B cell (primary cell): ENCODE data around the gene TBC1D22A. TPM values are rescaled to one million over a fixed set of nuclear protein-coding genes. Genes with fewer than 3 reads are reported as not detected.

ENCODE experiments used
- ATAC-seq: fragments of 200-7000 bp; cut with Tn5 transposase; one replicate; pipeline ENCODE4 v1.10.0; 2021; ENCODE audit warnings: low read depth, mild to moderate bottlenecking, moderate number of reproducible peaks, moderate library complexity
- CTCF ChIA-PET: fragments of 350-600 bp; sonication (Branson Sonifier 250); formaldehyde crosslinking; loops from one replicate; lab custom pipeline; 2021; ENCODE audit warnings: antibody characterized with exemption, inconsistent platforms; lab: Charles Lee
- POLR2A ChIA-PET: fragments of 350-600 bp; sonication (Branson Sonifier 250); formaldehyde crosslinking; loops from one replicate; lab custom pipeline; 2021; ENCODE audit warnings: antibody characterized with exemption; lab: Charles Lee
- DNase-seq: peaks from one replicate; pipeline ENCODE4 v3.0.0; 2013
- H2AFZ ChIP-seq: 2 replicates; pipeline ENCODE4 v1.6.1; 2012; ENCODE audit warnings: mild to moderate bottlenecking, low read depth, low read length; ENCODE audit not compliant: insufficient read depth, poor library complexity, severe bottlenecking
- H3K27ac ChIP-seq, 2 donors: 1 replicate in 1 of 2; 2 replicates in 1 of 2; pipeline ENCODE4 v1.5.1; 2012 to 2013; ENCODE audit warnings: low read length in 2 of 2, mild to moderate bottlenecking in 2 of 2, moderate library complexity in 1 of 2
- H3K27me3 ChIP-seq, 4 experiments: fragments of 200-600 bp in 1 of 4; sonication (generic) in 1 of 4; replicated peaks in 1 of 4; 1 replicate in 2 of 4; 2 replicates in 2 of 4; pipeline versions ENCODE4 v1.6.1 to v1.7.0; 2013 to 2016; ENCODE audit warnings: low read length in 3 of 4, mild to moderate bottlenecking in 2 of 4, mixed read lengths in 1 of 4, moderate library complexity in 1 of 4; ENCODE audit not compliant: insufficient read depth in 4 of 4, control insufficient read depth in 3 of 4; ENCODE audit errors: control extremely low read depth in 1 of 4
- H3K36me3 ChIP-seq, 2 experiments: replicated peaks in 1 of 2; 1 replicate in 1 of 2; 2 replicates in 1 of 2; pipeline versions ENCODE4 v1.6.1 to v1.7.1; 2013; ENCODE audit warnings: low read length in 1 of 2; ENCODE audit not compliant: insufficient read depth in 2 of 2, control insufficient read depth in 1 of 2; ENCODE audit errors: control extremely low read depth in 1 of 2, extremely low read depth in 1 of 2
- H3K4me1 ChIP-seq, 2 donors: fragments of 200-600 bp in 1 of 2; sonication (generic) in 1 of 2; 1 replicate in 1 of 2; 2 replicates in 1 of 2; pipeline versions ENCODE4 v1.5.1 to v1.6.1; 2013 to 2017; ENCODE audit warnings: low read length in 2 of 2; ENCODE audit not compliant: control insufficient read depth in 2 of 2, insufficient read depth in 2 of 2
- H3K4me2 ChIP-seq: replicated peaks from 2 replicates; pipeline ENCODE3; 2012; ENCODE audit warnings: mild to moderate bottlenecking, low read depth, low read length; ENCODE audit not compliant: poor library complexity, severe bottlenecking
- H3K4me3 ChIP-seq, 5 experiments: fragments of 200-600 bp in 1 of 5; sonication (generic) in 1 of 5; 1 replicate in 3 of 5; 2 replicates in 2 of 5; pipeline versions ENCODE4 v1.5.1 to v1.7.0; 2011 to 2016; ENCODE audit warnings: low read length in 4 of 5, mild to moderate bottlenecking in 4 of 5, low read depth in 2 of 5, control low read depth in 1 of 5, moderate library complexity in 1 of 5; ENCODE audit not compliant: insufficient read depth in 1 of 5; ENCODE audit errors: control extremely low read depth in 1 of 5, extremely low read depth in 1 of 5
- H3K79me2 ChIP-seq: fragments of 200-600 bp; sonication (generic); one replicate; pipeline ENCODE4 v1.6.0; 2016; ENCODE audit warnings: low read length; ENCODE audit not compliant: control insufficient read depth, insufficient read depth
- H3K9ac ChIP-seq: fragments of 200-600 bp; sonication (generic); 2 replicates; pipeline ENCODE4 v1.6.1; 2017; ENCODE audit warnings: mild to moderate bottlenecking, low read length, moderate library complexity
- H3K9me3 ChIP-seq, 3 donors: one replicate each; pipeline versions ENCODE4 v1.6.1 to v1.7.1; 2013; ENCODE audit warnings: low read length in 2 of 3; ENCODE audit not compliant: control insufficient read depth in 2 of 3, insufficient read depth in 1 of 3; ENCODE audit errors: control extremely low read depth in 1 of 3
- H4K20me1 ChIP-seq: 2 replicates; pipeline ENCODE4 v1.6.0; 2012; ENCODE audit warnings: mild to moderate bottlenecking, low read length; ENCODE audit not compliant: insufficient read depth, control insufficient read depth, poor library complexity, severe bottlenecking
- H3K27ac Mint-ChIP-seq: one replicate; pipeline ENCODE4 v1.8.0; 2021; ENCODE audit warnings: mixed read lengths
- H3K27me3 Mint-ChIP-seq: one replicate; pipeline ENCODE4 v1.8.0; 2021; ENCODE audit warnings: mixed read lengths
- H3K4me1 Mint-ChIP-seq: one replicate; pipeline ENCODE4 v1.8.0; 2021; ENCODE audit warnings: mixed read lengths
- H3K4me3 Mint-ChIP-seq: one replicate; pipeline ENCODE4 v1.8.0; 2021; ENCODE audit warnings: mixed read lengths
- H3K9me3 Mint-ChIP-seq: one replicate; pipeline ENCODE4 v1.8.0; 2022; ENCODE audit warnings: mixed read lengths; ENCODE audit not compliant: insufficient read depth
- EZH2 ChIP-seq: IDR thresholded peaks from 2 replicates; pipeline ENCODE4 v1.6.1; 2012; ENCODE audit warnings: borderline replicate concordance, low read depth, mild to moderate bottlenecking, moderate library complexity, low read length; ENCODE audit not compliant: insufficient read depth, poor library complexity, severe bottlenecking
- WGBS: methylation state at CpG from one replicate; pipeline ENCODE4 v1.1.5; 2013; ENCODE audit warnings: missing lambda C conversion rate; ENCODE audit not compliant: insufficient coverage; 5-methylcytosine and 5-hydroxymethylcytosine counted together
- intact Hi-C: fragments of 100-400 bp; cut with micrococcal nuclease; formaldehyde crosslinking; loops from one replicate; pipeline ENCODE4 v1.10.0; 2022
- polyA plus RNA-seq: library from polyadenylated mRNA; depleted of rRNA; stranded (reverse); fragments of >200 nt; gene quantifications from 2 replicates; pipeline ENCODE4 v1.2.3, GENCODE V29; 2012
- total RNA-seq, 2 donors: library from RNA; stranded (reverse); fragments of 120-200 nt in 1 of 2; gene quantifications; 1 replicate in 1 of 2; 2 replicates in 1 of 2; pipeline versions ENCODE4 v1.2.3 to v1.2.4, GENCODE V29; 2013 to 2022
- TF ChIP-seq, protein P1 (sequence below): fragments of 200-600 bp; IDR thresholded peaks from one replicate; pipeline ENCODE4 v1.8.0; 2022; ENCODE audit warnings: antibody characterized with exemption, mild to moderate bottlenecking

TBC1D22A gene
- total and polyA plus RNA-seq, 2 donors (not counting 1 experiment from before 2014, with no cell fraction given), result 73.8 to 128 TPM

DNA sequence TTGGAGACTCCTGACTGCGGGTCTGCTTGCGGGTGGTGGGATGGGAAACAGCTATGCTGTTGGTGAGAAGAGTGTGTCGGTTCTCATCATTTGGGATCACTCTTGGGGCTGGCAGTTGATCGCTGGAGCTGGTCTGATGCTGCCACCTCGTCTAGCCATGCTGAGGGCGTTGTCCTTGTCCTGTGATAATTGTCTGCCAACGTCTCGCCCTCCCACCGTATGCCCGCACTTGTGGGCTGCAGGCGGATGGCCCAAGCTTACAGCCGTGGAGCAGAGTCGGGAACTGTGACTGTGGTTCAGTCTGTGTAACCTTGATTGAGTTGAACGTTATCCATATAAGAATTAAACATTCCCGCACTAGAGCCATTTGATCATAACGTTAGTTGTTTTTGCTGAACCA, 204.4 kb downstream of the TBC1D22A start:
- H3K4me3 ChIP-seq, result no peak overlapping the region
- H3K4me2 ChIP-seq, result no peak overlapping the region
- H3K27ac ChIP-seq, result no peak overlapping the region
- TF ChIP-seq, protein P1, sequence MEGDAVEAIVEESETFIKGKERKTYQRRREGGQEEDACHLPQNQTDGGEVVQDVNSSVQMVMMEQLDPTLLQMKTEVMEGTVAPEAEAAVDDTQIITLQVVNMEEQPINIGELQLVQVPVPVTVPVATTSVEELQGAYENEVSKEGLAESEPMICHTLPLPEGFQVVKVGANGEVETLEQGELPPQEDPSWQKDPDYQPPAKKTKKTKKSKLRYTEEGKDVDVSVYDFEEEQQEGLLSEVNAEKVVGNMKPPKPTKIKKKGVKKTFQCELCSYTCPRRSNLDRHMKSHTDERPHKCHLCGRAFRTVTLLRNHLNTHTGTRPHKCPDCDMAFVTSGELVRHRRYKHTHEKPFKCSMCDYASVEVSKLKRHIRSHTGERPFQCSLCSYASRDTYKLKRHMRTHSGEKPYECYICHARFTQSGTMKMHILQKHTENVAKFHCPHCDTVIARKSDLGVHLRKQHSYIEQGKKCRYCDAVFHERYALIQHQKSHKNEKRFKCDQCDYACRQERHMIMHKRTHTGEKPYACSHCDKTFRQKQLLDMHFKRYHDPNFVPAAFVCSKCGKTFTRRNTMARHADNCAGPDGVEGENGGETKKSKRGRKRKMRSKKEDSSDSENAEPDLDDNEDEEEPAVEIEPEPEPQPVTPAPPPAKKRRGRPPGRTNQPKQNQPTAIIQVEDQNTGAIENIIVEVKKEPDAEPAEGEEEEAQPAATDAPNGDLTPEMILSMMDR, result no peak
- TF ChIP-seq EZH2, result no peak
- Mint-ChIP-seq H3K27me3 (no peaks in the 10 kb centered on the region), H3K27ac (no peak overlapping the region), H3K4me1 (peaks cover 39% of the 10 kb centered on the region), H3K9me3 (no peaks in the 10 kb centered on the region), H3K4me3 (no peak overlapping the region)
- ChIA-PET POLR2A (no interaction called here), CTCF (interaction anchor here (1.2 kb wide), 1 partner anchor 208 kb away, joined by 3 read pairs; no protein-coding TSS in a partner anchor)
- H3K27me3 ChIP-seq, result no peaks in the 10 kb centered on the region
- intact Hi-C loops, result no loop called here
- DNase-seq, result no peak
- H3K9ac ChIP-seq, result no peak overlapping the region
- H2AFZ ChIP-seq, result no peak overlapping the region
- H3K9me3 ChIP-seq, result no peaks in the 10 kb centered on the region
- no peak for ATAC-seq
- peaks cover 86% of the 10 kb centered on the region for H3K79me2 ChIP-seq
- H3K36me3 ChIP-seq, result peaks cover 0 to 29% of the 10 kb centered on the region in 2 experiments
- peaks cover 29 to 34% of the 10 kb centered on the region in 2 donors for H3K4me1 ChIP-seq
- WGBS, result 97% methylated on average over 14 of the region's 16 CpGs
- H4K20me1 ChIP-seq, result peaks cover 91% of the 10 kb centered on the region

DNA sequence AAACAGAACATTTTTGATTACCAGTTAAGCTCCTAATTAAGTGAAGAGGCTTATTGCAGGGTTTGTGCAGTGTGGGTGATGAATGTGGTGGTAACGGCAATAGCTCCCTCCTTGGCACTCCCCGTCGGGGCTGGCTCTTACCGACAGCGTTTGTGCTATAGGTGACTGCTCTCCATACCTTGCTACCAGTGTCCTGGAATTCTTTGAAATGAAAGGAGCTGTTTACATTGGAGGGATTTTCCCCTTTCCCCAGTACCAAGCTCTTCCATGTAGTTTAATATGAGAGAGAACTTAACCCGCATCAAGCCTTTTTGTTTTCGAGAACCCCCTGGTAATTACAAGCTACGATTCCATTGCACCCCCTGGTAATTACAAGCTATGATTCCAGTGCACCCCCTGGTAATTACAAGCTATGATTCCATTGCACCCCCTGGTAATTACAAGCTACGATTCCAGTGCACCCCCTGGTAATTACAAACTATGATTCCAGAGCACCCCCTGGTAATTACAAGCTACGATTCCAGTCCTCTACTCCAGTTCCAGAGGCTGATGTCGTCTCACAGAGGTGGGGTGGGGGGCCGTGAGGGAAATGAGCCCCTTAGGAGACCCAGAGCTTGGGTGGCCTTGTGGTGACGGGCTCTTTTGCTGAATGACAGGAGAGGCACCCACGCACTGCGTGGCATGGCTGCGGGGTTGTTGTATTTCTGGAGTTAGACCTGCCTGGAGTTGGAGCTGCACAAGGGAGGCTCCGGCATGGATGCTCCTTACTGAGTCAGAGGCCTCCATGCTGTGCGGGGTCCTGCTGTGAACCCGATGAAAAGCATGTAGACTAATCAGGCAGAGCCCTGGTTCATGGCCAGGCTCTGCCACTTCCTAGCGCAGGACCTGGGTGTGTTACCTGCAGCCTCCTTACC, 205.3 kb downstream of the TBC1D22A start:
- Histone ChIP-seq H3K4me1 (peaks cover 29 to 37% of the 10 kb centered on the region in 2 donors), H3K9ac (no peak overlapping the region), H4K20me1 (peaks cover 98% of the 10 kb centered on the region), H3K79me2 (peaks cover 87% of the 10 kb centered on the region), H3K27me3 (no peaks in the 10 kb centered on the region), H2AFZ (no peak overlapping the region), H3K36me3 (peaks cover 0 to 28% of the 10 kb centered on the region in 2 experiments), H3K27ac (no peak overlapping the region), H3K9me3 (no peaks in the 10 kb centered on the region), H3K4me2 (no peak overlapping the region), H3K4me3 (no peak overlapping the region)
- ChIA-PET POLR2A (no interaction called here), CTCF (interaction anchor here (1.2 kb wide), 1 partner anchor 209 kb away, joined by 3 read pairs; no protein-coding TSS in a partner anchor)
- ATAC-seq, result no peak
- intact Hi-C loops, result no loop called here
- Mint-ChIP-seq H3K9me3 (no peaks in the 10 kb centered on the region), H3K27ac (no peak overlapping the region), H3K27me3 (no peaks in the 10 kb centered on the region), H3K4me1 (peaks cover 43% of the 10 kb centered on the region), H3K4me3 (no peak overlapping the region)
- DNase-seq, result no peak
- over 99% methylated on average over 13 of the region's 20 CpGs for WGBS
- TF ChIP-seq, protein P1, result no peak
- TF ChIP-seq EZH2, result no peak
